ENCODE results near the gene CABP1. TPM values are rescaled to one million over a fixed set of nuclear protein-coding genes. Genes with fewer than 3 reads are reported as not detected.

Gene CABP1
- total and polyA plus RNA-seq, 9 of the 15 experiments (the other 6 are each of a cell fraction or from before 2014, with no cell fraction given): not detected

DNA sequence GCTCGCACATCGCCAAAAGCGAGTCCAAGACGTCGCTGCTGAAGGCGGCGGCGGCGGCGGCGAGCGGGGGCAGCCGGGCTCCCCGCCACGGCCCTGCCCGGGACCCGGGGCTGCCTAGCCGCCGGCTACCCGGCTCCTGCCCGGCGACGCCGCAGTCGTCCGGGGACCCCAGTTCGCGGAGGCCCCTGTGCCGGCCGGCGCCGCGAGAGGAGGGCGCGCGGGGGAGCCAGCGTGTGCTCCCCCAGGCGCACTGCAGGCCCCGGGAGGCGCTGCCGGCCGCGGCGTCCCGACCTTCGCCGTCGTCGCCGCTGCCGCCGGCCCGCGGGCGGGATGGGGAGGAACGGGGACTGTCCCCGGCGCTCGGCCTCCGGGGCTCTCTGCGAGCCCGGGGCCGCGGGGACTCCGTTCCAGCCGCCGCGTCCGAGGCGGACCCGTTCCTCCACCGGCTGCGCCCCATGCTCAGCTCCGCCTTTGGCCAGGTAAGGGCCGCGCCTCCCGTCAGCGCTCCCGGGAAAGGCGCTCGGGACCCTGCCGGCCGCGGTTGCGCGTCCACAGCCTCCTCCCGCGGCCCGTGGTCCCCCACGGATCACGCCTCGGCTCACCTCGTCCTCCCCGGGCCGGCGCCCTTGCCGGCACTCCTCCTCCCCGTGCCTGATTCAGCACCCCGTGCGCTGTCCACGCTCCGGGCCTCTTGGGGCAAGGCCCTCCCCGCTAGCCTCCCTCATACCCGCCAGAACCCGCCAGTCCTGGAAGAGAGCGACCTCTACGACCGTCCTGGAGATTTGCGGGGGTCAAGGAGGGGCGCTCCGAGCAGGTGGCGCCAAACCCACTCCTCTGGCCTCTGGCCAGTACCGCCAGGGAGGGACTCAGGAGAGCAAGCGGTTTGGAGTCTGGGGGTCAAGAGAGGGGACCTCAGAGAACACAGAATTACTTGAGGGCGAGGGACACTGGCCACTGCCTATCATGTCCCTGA, 721 bp downstream of the CABP1 start (continued):
- TF ChIP-seq ZBTB5 (IDR thresholded peaks at IDR 0.05) (no peak), FOXJ3 (CRISPR knock-in tag; IDR thresholded peaks at IDR 0.05) (0 out of 2 replicates have a peak, but pooled peaks have one; percentile 29), SFPQ (IDR thresholded peaks at IDR 0.05; ENCODE audit: low read depth, low read length) (no peak), RBFOX2 (IDR thresholded peaks at IDR 0.05; ENCODE audit: low read depth, low read length) (0 out of 2 replicates have a peak, but pooled peaks have one; percentile 12), KDM2B (CRISPR knock-in tag; IDR thresholded peaks at IDR 0.05) (peak; percentile 6; the same call in 1 of the 2 replicates), ZNF740 (CRISPR knock-in tag; IDR thresholded peaks at IDR 0.05) (no peak), ZNF740 (tag; IDR thresholded peaks at IDR 0.05) (no peak), KAT7 (CRISPR knock-in tag; IDR thresholded peaks at IDR 0.05; ENCODE audit: borderline replicate concordance) (0 out of 2 replicates have a peak, but pooled peaks have one; percentile 43), EZH2 (IDR thresholded peaks at IDR 0.05; ENCODE audit: borderline replicate concordance, low read depth, low read length) (no peak), SRF (CRISPR knock-in tag; IDR thresholded peaks at IDR 0.05) (0 out of 4 replicates have a peak, but pooled peaks of 1 of the 2 experiments have one; percentile 56), TAF1 (IDR thresholded peaks at IDR 0.05; ENCODE audit: control insufficient read depth, extremely low read depth, insufficient read depth, low read length, severe bottlenecking) (no peak), KDM5B (IDR thresholded peaks at IDR 0.05; ENCODE audit: insufficient replicate concordance, low read depth, low read length) (no peak), HOXB6 (CRISPR knock-in tag; IDR thresholded peaks at IDR 0.05; ENCODE audit: borderline replicate concordance) (no peak)
- TF ChIP-seq, protein P1, sequence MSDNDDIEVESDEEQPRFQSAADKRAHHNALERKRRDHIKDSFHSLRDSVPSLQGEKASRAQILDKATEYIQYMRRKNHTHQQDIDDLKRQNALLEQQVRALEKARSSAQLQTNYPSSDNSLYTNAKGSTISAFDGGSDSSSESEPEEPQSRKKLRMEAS (CRISPR knock-in tag; IDR thresholded peaks at IDR 0.05): peak; percentile 67
- TF ChIP-seq, protein P2, sequence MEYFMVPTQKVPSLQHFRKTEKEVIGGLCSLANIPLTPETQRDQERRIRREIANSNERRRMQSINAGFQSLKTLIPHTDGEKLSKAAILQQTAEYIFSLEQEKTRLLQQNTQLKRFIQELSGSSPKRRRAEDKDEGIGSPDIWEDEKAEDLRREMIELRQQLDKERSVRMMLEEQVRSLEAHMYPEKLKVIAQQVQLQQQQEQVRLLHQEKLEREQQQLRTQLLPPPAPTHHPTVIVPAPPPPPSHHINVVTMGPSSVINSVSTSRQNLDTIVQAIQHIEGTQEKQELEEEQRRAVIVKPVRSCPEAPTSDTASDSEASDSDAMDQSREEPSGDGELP (CRISPR knock-in tag; IDR thresholded peaks at IDR 0.05; ENCODE audit: borderline replicate concordance): peak; percentile 65; the same call in 1 of the 2 replicates
- TF ChIP-seq, protein P3, sequence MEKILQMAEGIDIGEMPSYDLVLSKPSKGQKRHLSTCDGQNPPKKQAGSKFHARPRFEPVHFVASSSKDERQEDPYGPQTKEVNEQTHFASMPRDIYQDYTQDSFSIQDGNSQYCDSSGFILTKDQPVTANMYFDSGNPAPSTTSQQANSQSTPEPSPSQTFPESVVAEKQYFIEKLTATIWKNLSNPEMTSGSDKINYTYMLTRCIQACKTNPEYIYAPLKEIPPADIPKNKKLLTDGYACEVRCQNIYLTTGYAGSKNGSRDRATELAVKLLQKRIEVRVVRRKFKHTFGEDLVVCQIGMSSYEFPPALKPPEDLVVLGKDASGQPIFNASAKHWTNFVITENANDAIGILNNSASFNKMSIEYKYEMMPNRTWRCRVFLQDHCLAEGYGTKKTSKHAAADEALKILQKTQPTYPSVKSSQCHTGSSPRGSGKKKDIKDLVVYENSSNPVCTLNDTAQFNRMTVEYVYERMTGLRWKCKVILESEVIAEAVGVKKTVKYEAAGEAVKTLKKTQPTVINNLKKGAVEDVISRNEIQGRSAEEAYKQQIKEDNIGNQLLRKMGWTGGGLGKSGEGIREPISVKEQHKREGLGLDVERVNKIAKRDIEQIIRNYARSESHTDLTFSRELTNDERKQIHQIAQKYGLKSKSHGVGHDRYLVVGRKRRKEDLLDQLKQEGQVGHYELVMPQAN (IDR thresholded peaks at IDR 0.05; ENCODE audit: borderline replicate concordance): 0 out of 2 replicates have a peak, but pooled peaks have one; percentile 38
